ENCODE data around the gene COMMD1. TPM values are rescaled to one million over a fixed set of nuclear protein-coding genes. Genes with fewer than 3 reads are reported as not detected.
"Not testable (repeated sequence)": the region's sequence is repeated elsewhere in the genome, so short reads cannot be mapped to it uniquely, and the experiment has no call there.

Gene COMMD1
- polyA plus RNA-seq, 6 donors from 2014 or later = 49.3 to 66.0 (median 59.3) TPM

- ATAC-seq (ENCODE audit: low read depth in 2 of 2) = no peak
- H3K9me3 Mint-ChIP-seq = no peaks in the 10 kb centered on the region
- DNase-seq = no peak
- H3K27ac Mint-ChIP-seq = peak overlapping the region in 1 of 6 donors; percentile 18
- H3K27me3 Mint-ChIP-seq = no peaks in the 10 kb centered on the region
- H3K36me3 Mint-ChIP-seq = peaks cover 0 to 10% of the 10 kb centered on the region in 2 donors
- peaks cover 9 to 12% (median 11%) of the 10 kb centered on the region in 3 donors for H3K4me1 Mint-ChIP-seq
- H3K4me3 Mint-ChIP-seq = no peak overlapping the region
Observed at GRCh38 chr2:61937886-61938285, 32.4 kb downstream of the COMMD1 start.

GRCh38 chr2:61938511-61938910 lies 33.0 kb downstream of the COMMD1 start:
- peaks cover 0 to 10% of the 10 kb centered on the region in 2 donors for H3K36me3 Mint-ChIP-seq
- no peak overlapping the region for H3K4me3 Mint-ChIP-seq

GRCh38 chr2:61943251-61943650 lies 37.8 kb downstream of the COMMD1 start:
- no peak for DNase-seq
- no peak overlapping the region for H3K4me3 Mint-ChIP-seq
- peaks cover 0 to 5% of the 10 kb centered on the region in 2 donors for H3K36me3 Mint-ChIP-seq
- no peaks in the 10 kb centered on the region for H3K9me3 Mint-ChIP-seq
- H3K27ac Mint-ChIP-seq = no peak overlapping the region
- H3K4me1 Mint-ChIP-seq = peaks cover under 1 to 2% (median 2%) of the 10 kb centered on the region in 3 donors
- no peak for ATAC-seq (ENCODE audit: low read depth in 2 of 2)
- H3K27me3 Mint-ChIP-seq = no peaks in the 10 kb centered on the region

More at GRCh38 chr2:61938511-61938910, 33.0 kb downstream of the COMMD1 start:
- ATAC-seq (ENCODE audit: low read depth in 2 of 2) = no peak
- Mint-ChIP-seq H3K9me3 (no peaks in the 10 kb centered on the region), H3K27me3 (no peaks in the 10 kb centered on the region), H3K4me1 (peaks cover 9 to 12% (median 11%) of the 10 kb centered on the region in 3 donors), H3K27ac (peak overlapping the region in 2 of 6 donors; percentile 18 to 30)
- no peak for DNase-seq

GRCh38 chr2:61946666-61947065 lies 41.2 kb downstream of the COMMD1 start:
- Mint-ChIP-seq H3K4me3 (no peak overlapping the region), H3K27ac (peak overlapping the region in 1 of 6 donors; percentile 71)

GRCh38 chr2:61948661-61949457 lies 43.4 kb downstream of the COMMD1 start:
- Mint-ChIP-seq H3K27me3 (no peaks in the 10 kb centered on the region), H3K9me3 (peaks cover 0 to 9% (median 4%) of the 10 kb centered on the region in 7 donors), H3K4me3 (no peak overlapping the region), H3K27ac (peak overlapping the region in 3 of 6 donors; percentile 17 to 37 (median 33)), H3K4me1 (peaks cover 0 to 13% (median 11%) of the 10 kb centered on the region in 3 donors), H3K36me3 (peaks cover 0 to 19% of the 10 kb centered on the region in 2 donors)
- DNase-seq (no peak), ATAC-seq (ENCODE audit: low read depth in 2 of 2) (no peak)

More at GRCh38 chr2:61946666-61947065, 41.2 kb downstream of the COMMD1 start:
- Mint-ChIP-seq H3K4me1 (peaks cover 0 to 13% (median 9%) of the 10 kb centered on the region in 3 donors), H3K36me3 (peaks cover 0 to 19% of the 10 kb centered on the region in 2 donors), H3K27me3 (no peaks in the 10 kb centered on the region), H3K9me3 (peaks cover 0 to under 1% (median 0%) of the 10 kb centered on the region in 7 donors)
- no peak for ATAC-seq (ENCODE audit: low read depth in 2 of 2)
- DNase-seq = no peak

- no peak overlapping the region for H3K4me3 Mint-ChIP-seq
- peaks cover 0 to 13% (median 11%) of the 10 kb centered on the region in 3 donors for H3K4me1 Mint-ChIP-seq
- ATAC-seq (ENCODE audit: low read depth in 2 of 2) (no peak), DNase-seq (no peak)
- peaks cover 0 to 19% of the 10 kb centered on the region in 2 donors for H3K36me3 Mint-ChIP-seq
- peak overlapping the region in 3 of 6 donors; percentile 17 to 37 (median 33) for H3K27ac Mint-ChIP-seq
- H3K27me3 Mint-ChIP-seq = no peaks in the 10 kb centered on the region
- peaks cover 0 to 9% (median 4%) of the 10 kb centered on the region in 7 donors for H3K9me3 Mint-ChIP-seq
Observed at GRCh38 chr2:61949458-61949713, 43.9 kb downstream of the COMMD1 start.

- ATAC-seq (ENCODE audit: low read depth in 2 of 2) (no peak), DNase-seq (no peak)
- H3K4me1 Mint-ChIP-seq = peaks cover 0 to 13% (median 11%) of the 10 kb centered on the region in 3 donors
- H3K27me3 Mint-ChIP-seq = no peaks in the 10 kb centered on the region
- peak overlapping the region in 3 of 6 donors; percentile 17 to 45 (median 34) for H3K27ac Mint-ChIP-seq
- peak overlapping the region in 1 of 8 donors; percentile 35 for H3K4me3 Mint-ChIP-seq
- peaks cover 0 to 15% of the 10 kb centered on the region in 2 donors for H3K36me3 Mint-ChIP-seq
- H3K9me3 Mint-ChIP-seq = peaks cover 0 to 9% (median 4%) of the 10 kb centered on the region in 7 donors
Observed at GRCh38 chr2:61949714-61950560, 44.5 kb downstream of the COMMD1 start.

GRCh38 chr2:61950571-61951315 lies 45.3 kb downstream of the COMMD1 start:
- Mint-ChIP-seq H3K4me3 (no peak overlapping the region), H3K4me1 (peaks cover 0 to 19% (median 13%) of the 10 kb centered on the region in 3 donors), H3K27me3 (no peaks in the 10 kb centered on the region), H3K9me3 (peaks cover 0 to 9% (median 4%) of the 10 kb centered on the region in 7 donors), H3K36me3 (peaks cover 0 to 15% of the 10 kb centered on the region in 2 donors), H3K27ac (peak overlapping the region in 1 of 6 donors; percentile 39)
- no peak for ATAC-seq (ENCODE audit: low read depth in 2 of 2)
- no peak for DNase-seq

GRCh38 chr2:61951881-61952280 lies 46.4 kb downstream of the COMMD1 start:
- peaks cover 0 to 9% (median 4%) of the 10 kb centered on the region in 7 donors for H3K9me3 Mint-ChIP-seq
- H3K27me3 Mint-ChIP-seq = no peaks in the 10 kb centered on the region
- H3K36me3 Mint-ChIP-seq = peaks cover 0 to 15% of the 10 kb centered on the region in 2 donors
- DNase-seq (no peak), ATAC-seq (ENCODE audit: low read depth in 2 of 2) (no peak)
- peaks cover 2 to 19% (median 16%) of the 10 kb centered on the region in 3 donors for H3K4me1 Mint-ChIP-seq
- H3K27ac Mint-ChIP-seq = no peak overlapping the region
- H3K4me3 Mint-ChIP-seq = no peak overlapping the region

- DNase-seq = no peak
- Mint-ChIP-seq H3K27ac (no peak overlapping the region), H3K27me3 (no peaks in the 10 kb centered on the region), H3K9me3 (peaks cover 0 to 9% (median 4%) of the 10 kb centered on the region in 7 donors), H3K4me1 (peaks cover 3 to 19% (median 18%) of the 10 kb centered on the region in 3 donors), H3K36me3 (peaks cover 0 to 15% of the 10 kb centered on the region in 2 donors), H3K4me3 (no peak overlapping the region)
- no peak for ATAC-seq (ENCODE audit: low read depth in 2 of 2)
Observed at GRCh38 chr2:61952288-61952687, 46.8 kb downstream of the COMMD1 start.

GRCh38 chr2:61954856-61955255 lies 49.4 kb downstream of the COMMD1 start:
- not testable (repeated sequence) for H3K36me3 Mint-ChIP-seq; DNase-seq; H3K4me3 Mint-ChIP-seq; H3K27me3 Mint-ChIP-seq; ATAC-seq (ENCODE audit: low read depth in 2 of 2); H3K9me3 Mint-ChIP-seq
- H3K27ac Mint-ChIP-seq = peak overlapping the region in 1 of 6 donors; percentile 27
- H3K4me1 Mint-ChIP-seq = peaks cover 8 to 19% (median 13%) of the 10 kb centered on the region in 3 donors

GRCh38 chr2:61959381-61960293 lies 54.2 kb downstream of the COMMD1 start:
- Mint-ChIP-seq H3K4me3 (no peak overlapping the region), H3K27ac (no peak overlapping the region)
- ATAC-seq (ENCODE audit: low read depth in 2 of 2) = no peak

More at GRCh38 chr2:61959381-61960293, 54.2 kb downstream of the COMMD1 start:
- DNase-seq = no peak
- peaks cover 8 to 15% (median 12%) of the 10 kb centered on the region in 3 donors for H3K4me1 Mint-ChIP-seq
- no peaks in the 10 kb centered on the region for H3K27me3 Mint-ChIP-seq
- H3K9me3 Mint-ChIP-seq = peaks cover 0 to 2% (median 0%) of the 10 kb centered on the region in 7 donors
- peaks cover 0 to 8% of the 10 kb centered on the region in 2 donors for H3K36me3 Mint-ChIP-seq
